GM13976 (cell line): ENCODE results near the gene MS4A18.
"Not testable (repeated sequence)": the region's sequence is repeated elsewhere in the genome, so short reads cannot be mapped to it uniquely, and the experiment has no call there.

Experiments used
- DNase-seq: peaks from one replicate; pipeline ENCODE4 v3.0.0; 2012; ENCODE audit warnings: low spot score
- CTCF ChIP-seq: IDR thresholded peaks from 2 replicates; pipeline ENCODE4 v1.5.1; 2012; ENCODE audit warnings: borderline replicate concordance, mild to moderate bottlenecking; ENCODE audit not compliant: insufficient read depth; ENCODE audit errors: extremely low read depth, missing control alignments, control extremely low read depth
- in situ Hi-C: fragments of 300-500 bp; cut with MboI; formaldehyde crosslinking; loops from one replicate; pipeline ENCODE4 v1.12.0; 2022; ENCODE audit warnings: low sequenced_read_pairs, mixed read lengths, inconsistent platforms; ENCODE audit not compliant: unreplicated experiment

Gene MS4A18

GRCh38 chr11:60724420-60724819 is at the start of gene MS4A18:
Gene MS4A18, plus strand, starts transcription at chr11:60724720.
- TF ChIP-seq CTCF, result no peak
- in situ Hi-C loops, result no loop called here
- DNase-seq, result no peak

GRCh38 chr11:60678231-60678630 is 46.3 kb upstream of the MS4A18 start:
- in situ Hi-C loops, DNase-seq: not testable (repeated sequence)

GRCh38 chr11:60679879-60680278 is 44.6 kb upstream of the MS4A18 start:
- TF ChIP-seq CTCF, result no peak
- in situ Hi-C loops, result no loop called here
- DNase-seq, result no peak

GRCh38 chr11:60680455-60681119 is 43.9 kb upstream of the MS4A18 start:
- DNase-seq, result no peak
- in situ Hi-C loops, result no loop called here
- no peak for TF ChIP-seq CTCF

- DNase-seq, in situ Hi-C loops: not testable (repeated sequence)
These were observed 40.0 kb upstream of the MS4A18 start for GRCh38 chr11:60684541-60684848.

- TF ChIP-seq CTCF, result no peak
- DNase-seq, result no peak
- in situ Hi-C loops, result no loop called here
These were observed 32.9 kb upstream of the MS4A18 start for GRCh38 chr11:60691661-60692060.

GRCh38 chr11:60699284-60699691 is 25.2 kb upstream of the MS4A18 start, which contains the start of gene MS4A8:
Gene MS4A8, plus strand, starts transcription at chr11:60699612. Its CDS starts 1,249 bp downstream, at chr11:60700861.
- DNase-seq, result no peak
- in situ Hi-C loops, result no loop called here
- TF ChIP-seq CTCF, result no peak

- DNase-seq, result no peak
- in situ Hi-C loops, result no loop called here
- TF ChIP-seq CTCF, result no peak
These were observed 24.6 kb upstream of the MS4A18 start for GRCh38 chr11:60699936-60700335.
